Stimulated activated CD8-positive, alpha-beta memory T cell treated with anti-CD3 and anti-CD28 coated beads, Interleukin-4, amount 100 ng/mL, for 4 hours (primary cell): ENCODE measurements around the gene PLPPR3.
"Not testable (repeated sequence)": the region's sequence is repeated elsewhere in the genome, so short reads cannot be mapped to it uniquely, and the experiment has no call there.

Source experiments
- DNase-seq, 2 donors: peaks; one replicate each; pipeline ENCODE4 v3.0.0-alpha.2; 2020; ENCODE audit warnings: low read depth in 2 of 2, low spot score in 1 of 2

PLPPR3 gene

DNA sequence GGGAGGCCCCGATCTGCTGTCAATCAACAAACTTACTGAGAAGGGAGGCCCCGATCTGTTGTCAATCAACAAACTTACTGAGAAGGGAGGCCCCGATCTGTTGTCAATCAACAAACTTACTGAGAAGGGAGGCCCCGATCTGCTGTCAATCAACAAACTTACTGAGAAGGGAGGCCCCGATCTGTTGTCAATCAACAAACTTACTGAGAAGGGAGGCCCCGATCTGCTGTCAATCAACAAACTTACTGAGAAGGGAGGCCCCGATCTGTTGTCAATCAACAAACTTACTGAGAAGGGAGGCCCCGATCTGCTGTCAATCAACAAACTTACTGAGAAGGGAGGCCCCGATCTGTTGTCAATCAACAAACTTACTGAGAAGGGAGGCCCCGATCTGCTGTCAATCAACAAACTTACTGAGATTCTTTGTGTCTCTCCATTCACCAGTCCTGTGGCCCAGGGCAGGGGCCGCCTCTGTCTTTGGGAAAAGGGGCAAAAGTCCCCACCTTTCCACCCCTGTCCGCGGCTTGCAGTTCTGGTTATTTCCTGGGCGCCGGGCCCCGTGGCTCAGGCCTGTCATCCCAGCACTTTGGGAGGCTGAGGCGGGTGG lies 32.0 kb upstream of the PLPPR3 start:
- not testable (repeated sequence) for DNase-seq

DNA sequence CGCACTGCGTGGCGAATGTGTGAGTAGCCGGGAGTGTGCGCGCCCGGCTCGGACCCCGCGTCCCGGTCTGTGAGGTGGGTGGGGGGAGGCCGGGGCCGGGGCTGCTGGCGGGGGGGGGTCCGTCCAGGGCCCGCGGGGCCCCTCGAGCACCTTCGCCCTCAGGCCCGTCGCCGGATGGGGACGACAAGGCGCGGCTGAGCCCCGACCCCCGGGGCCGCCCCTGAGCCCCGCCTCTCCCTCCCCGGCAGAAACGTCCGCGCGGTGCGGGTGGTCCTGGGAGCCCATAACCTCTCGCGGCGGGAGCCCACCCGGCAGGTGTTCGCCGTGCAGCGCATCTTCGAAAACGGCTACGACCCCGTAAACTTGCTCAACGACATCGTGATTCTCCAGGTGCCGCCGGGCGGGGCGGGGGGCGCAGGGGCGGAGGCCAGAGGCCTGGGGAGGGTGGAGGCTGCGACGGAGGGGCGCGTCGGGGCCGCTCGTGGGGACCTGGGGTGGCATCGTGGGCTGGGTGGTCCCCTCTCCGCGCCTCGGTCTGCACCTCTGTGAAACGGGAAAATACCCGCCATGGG lies 31.3 kb upstream of the PLPPR3 start:
- DNase-seq, result no peak

DNA sequence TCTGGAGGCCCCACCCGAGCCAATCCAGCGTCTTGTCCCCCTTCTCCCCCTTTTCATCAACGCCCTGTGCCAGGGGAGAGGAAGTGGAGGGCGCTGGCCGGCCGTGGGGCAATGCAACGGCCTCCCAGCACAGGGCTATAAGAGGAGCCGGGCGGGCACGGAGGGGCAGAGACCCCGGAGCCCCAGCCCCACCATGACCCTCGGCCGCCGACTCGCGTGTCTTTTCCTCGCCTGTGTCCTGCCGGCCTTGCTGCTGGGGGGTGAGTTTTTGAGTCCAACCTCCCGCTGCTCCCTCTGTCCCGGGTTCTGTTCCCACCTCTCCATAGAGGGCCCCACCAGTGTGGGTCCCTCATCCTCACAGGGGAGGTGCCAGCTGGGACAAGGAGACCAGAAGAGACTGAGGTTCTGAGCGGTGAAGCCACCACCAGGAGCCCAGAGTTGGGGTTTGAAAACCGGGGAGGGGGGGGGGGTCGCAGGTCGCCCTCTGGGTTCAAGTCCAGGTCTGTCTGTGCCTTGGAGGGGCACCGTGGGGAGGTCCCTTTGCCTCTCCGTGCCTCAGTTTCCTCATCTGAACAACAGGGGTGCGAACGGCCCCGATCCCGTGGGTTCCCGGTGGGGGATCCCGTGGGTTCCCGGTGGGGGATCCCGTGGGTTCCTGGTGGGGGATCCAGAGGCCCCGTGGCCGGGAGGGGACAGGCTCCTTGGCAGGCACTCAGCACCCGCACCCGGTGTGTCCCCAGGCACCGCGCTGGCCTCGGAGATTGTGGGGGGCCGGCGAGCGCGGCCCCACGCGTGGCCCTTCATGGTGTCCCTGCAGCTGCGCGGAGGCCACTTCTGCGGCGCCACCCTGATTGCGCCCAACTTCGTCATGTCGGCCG lies 30.6 kb upstream of the PLPPR3 start, which contains the start of gene ELANE:
Gene ELANE (plus strand): TSS at position 168 of the 878 bp plus-strand sequence. CDS start 26 bp downstream, at position 194.
- DNase-seq, result no peak

DNA sequence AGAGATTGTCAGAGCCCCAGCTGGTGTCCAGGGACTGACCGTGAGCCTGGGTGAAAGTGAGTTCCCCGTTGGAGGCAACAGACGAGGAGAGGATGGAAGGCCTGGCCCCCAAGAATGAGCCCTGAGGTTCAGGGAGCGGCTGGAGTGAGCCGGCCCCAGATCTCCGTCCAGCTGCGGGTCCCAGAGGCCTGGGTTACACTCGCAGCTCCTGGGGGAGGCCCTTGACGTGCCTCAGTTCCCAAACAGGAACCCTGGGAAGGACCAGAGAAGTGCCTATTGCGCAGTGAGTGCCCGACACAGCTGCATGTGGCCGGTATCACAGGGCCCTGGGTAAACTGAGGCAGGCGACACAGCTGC lies 29.2 kb upstream of the PLPPR3 start:
- DNase-seq, result no peak

DNA sequence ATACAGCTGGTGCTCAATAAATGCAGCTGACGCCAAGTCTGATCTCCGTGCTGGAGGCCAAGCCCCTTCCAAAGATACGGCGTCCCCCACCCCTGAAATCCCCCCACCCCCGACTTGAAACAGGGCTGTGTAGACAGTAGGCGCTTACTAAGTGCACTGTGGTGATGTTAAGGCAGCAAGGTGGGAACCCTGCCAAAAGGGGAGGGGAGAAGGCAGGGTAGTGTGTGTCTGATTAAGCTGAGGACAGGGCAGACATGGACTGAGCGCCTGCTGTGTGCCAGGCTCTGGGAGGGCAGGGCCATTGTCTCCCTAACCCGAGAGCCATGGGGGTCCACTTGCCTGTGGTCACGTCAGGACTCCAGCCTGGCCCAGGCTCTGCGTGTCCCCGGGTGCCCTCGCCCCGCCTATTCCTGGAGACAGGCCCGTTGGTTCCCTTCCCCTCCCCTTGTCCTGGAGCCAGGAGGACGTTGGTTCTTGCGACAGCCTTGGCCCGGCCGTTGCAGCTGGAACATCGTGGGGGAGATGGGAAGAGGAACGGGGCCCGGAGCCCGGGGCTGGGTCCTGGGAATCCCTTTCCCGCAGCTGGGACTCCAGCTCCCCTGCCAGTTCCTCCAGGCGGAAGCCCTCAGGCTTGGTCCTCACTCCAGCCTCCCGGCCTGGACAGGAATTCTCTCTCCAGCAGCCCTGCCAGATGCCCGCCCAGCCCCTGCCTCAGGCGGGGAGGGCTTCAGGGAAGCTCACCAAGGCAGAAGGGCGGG lies 28.6 kb upstream of the PLPPR3 start:
- no peak for DNase-seq

DNA sequence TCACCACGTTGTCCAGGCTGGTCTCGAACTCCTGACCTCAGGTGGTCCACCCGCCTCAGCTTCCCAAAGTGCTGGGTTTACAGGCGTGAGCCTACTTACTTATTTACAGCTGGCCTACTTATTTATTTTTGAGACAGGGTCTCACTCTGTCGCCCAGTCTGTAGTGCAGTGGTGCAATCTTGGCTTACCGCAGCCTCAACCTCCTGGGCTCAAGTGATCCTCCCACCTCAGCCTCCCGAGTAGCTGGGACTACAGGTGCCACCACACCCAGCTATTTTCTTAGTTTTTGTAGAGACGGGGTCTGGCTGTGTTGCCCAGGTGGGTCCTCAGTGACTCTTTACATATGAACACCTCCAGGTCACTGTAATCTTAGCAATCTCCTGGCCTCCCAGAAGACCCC lies 27.4 kb upstream of the PLPPR3 start:
- DNase-seq, result not testable (repeated sequence)

DNA sequence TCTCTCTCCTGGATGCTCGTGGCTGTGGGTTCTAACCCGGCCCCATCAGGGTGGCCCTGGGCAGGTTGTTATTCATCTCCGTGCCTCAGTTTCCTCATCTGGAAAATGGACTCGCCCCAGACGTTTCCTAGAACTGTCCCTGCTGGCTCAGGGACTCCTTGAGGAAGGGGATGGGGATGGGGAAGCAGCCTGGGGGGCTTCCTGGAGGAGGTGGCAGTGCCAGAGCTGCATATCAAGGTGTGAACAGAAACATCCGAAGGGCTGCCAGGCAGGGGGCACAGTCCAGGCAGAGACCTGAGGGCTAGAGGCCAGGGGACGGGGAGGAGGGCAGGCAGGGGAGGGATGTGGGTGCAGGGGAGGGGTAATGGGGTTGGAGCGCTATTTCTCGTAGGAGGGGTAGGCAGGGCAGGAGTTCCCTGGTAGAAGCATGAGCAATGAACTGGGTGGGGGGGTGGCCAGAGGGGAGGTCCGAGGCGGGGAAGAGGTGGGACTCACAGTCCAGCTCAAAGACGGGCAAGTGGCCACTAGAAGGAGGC lies 26.7 kb upstream of the PLPPR3 start:
- no peak for DNase-seq

DNA sequence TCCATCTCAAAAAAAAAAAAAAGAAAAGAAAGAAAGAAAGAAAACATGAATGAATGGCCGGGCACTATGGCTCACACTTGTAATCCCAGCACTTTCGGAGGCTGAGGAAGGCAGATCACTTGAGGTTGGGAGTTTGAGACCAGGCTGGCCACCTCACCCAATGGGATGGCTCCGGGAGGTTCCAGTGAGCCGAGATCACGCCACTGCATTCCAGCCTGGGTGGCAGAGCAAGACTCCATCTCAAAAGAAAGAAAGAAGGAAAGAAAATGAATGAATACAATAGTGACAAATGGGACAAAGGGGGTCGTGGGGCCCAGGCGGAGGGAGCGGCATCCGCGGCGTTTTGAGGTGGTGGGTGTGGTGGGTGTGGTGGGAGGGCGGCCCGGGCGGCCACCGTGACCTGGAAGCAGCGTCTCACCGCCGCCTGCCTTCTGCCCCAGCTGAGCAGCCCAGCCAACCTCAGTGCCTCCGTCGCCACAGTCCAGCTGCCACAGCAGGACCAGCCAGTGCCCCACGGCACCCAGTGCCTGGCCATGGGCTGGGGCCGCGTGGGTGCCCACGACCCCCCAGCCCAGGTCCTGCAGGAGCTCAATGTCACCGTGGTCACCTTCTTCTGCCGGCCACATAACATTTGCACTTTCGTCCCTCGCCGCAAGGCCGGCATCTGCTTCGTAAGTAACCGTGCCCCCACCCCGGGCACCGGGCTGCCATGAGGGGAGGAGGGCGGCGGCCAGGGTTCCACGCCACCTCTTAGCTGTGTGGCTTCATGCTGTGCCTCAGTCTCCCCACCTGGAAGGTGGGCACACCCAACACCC lies 24.2 kb upstream of the PLPPR3 start:
- DNase-seq, result no peak

DNA sequence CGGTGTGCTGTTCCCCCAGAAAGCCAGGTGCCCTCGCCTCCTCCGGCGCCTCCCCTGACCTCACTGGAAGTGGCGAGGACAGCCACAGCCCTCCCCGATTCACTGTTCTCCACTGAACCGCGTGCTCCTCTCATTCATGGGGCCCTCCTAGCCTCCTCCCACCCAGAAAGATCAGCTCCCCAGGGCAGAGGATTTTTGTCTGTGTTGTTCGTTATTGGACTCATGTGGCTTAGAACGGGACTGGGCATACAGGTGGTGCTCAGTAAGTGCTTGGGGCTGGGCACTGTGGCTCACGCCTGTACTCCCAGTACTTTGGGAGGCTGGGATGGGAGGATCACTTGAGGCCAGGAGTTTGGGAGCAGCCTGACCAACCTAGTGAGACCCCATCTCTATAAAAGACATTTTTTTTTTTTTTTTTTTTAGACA lies 22.8 kb upstream of the PLPPR3 start:
- no peak for DNase-seq

DNA sequence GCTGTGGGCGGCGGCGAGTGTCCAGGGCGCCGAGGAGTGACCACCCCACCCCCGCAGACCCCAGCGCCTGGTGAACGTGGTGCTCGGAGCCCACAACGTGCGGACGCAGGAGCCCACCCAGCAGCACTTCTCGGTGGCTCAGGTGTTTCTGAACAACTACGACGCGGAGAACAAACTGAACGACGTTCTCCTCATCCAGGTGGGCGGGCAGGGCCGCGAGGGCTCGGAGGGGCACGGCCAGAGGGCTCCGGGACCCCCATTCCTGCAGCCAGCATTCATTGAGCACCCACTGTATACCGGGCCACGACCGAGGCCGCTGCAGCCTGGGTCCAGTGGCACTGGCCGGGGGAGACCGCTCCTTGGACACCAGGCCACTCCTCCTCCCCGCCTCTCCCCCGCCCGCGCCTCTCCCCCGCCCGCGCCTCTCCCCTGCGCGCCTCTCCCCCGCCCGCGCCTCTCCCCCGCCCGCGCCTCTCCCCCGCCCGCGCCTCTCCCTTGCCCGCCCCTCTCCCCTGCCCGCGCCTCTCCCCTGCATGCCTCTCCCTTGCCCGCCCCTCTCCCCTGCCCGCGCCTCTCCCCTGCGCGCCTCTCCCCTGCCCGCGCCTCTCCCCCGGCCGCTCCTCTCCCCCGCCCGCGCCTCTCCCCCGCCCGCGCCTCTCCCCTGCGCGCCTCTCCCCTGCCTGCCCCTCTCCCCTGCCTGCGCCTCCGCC lies 22.2 kb upstream of the PLPPR3 start:
- DNase-seq, result no peak

DNA sequence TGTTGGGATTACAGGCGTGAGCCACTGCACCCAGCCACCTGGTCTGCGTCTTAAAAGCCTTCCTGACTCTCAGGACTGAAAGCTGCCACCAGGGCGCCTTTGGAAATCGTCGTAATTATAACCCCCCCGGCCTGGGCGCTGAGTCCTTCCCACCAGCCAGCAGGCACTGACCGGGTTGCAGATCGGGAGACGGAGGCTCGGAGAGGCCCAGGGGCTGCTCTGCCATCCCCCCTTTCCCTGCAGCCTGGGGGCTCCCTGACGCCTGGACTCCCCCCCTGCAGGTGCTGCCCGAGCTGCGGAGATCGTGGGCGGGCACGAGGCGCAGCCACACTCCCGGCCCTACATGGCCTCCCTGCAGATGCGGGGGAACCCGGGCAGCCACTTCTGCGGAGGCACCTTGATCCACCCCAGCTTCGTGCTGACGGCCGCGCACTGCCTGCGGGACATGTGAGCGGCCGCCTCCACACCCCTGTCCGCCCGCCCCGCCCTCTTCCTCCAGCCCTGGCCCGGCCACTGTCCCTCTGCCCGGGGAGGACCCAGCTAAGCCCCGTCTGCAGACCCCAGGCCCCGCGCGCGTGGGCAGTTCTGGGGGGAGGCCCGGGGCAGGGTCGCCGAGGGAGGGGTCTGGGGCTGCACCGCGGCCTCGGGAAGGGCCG lies 21.6 kb upstream of the PLPPR3 start:
- DNase-seq, result no peak

DNA sequence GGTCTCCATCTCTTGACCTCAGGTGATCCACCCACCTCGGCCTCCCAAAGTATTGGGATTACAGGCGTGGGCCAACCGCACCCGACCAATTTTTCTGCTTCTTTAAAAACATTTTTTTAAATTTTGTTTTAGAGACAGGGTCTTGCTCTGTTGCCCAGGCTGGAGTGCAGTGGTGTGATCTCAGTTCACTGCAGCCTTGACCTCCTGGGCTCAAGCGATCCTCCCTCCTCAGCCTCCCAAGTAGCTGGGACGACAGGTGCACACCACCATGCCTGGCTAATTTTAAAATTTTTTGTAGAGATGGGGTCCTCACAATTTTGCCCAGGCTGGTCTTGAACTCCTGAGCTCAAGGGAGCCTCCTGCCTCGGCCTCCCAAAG lies 21.0 kb upstream of the PLPPR3 start:
- not testable (repeated sequence) for DNase-seq

DNA sequence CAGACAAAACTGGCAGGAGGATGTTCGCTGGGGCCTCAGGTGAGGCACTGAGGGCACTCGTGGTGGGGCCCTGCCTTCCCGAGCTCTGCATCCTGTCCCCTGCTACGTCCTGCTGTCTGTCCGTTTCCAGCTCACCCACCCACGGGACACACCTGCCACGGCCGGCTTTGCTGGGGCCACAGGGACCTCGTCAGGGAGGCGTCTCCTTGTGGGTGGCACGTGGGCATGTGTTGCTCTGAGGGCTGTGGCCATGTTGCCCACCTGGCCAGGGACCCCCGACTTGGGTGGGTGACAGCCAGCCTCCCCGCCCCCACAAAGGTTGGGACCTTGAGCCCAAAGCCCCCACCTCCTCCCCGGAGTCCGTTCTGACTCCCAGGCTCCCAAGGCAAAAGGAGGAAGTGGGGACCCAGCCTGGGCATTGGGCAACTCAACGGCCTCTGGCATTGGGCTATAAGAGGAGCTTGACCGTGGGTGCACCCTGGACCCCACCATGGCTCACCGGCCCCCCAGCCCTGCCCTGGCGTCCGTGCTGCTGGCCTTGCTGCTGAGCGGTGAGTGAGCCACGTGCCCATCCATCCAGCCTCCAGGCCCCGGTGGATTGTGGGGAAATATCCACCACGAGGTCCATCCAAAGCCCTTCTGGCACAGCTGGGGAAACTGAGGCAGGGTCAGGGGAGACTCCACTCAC lies 18.9 kb upstream of the PLPPR3 start, which contains the start of gene PRTN3:
Gene PRTN3 (plus strand): TSS at position 481 of the 688 bp plus-strand sequence. CDS start 10 bp downstream, at position 491.
- DNase-seq, result no peak

DNA sequence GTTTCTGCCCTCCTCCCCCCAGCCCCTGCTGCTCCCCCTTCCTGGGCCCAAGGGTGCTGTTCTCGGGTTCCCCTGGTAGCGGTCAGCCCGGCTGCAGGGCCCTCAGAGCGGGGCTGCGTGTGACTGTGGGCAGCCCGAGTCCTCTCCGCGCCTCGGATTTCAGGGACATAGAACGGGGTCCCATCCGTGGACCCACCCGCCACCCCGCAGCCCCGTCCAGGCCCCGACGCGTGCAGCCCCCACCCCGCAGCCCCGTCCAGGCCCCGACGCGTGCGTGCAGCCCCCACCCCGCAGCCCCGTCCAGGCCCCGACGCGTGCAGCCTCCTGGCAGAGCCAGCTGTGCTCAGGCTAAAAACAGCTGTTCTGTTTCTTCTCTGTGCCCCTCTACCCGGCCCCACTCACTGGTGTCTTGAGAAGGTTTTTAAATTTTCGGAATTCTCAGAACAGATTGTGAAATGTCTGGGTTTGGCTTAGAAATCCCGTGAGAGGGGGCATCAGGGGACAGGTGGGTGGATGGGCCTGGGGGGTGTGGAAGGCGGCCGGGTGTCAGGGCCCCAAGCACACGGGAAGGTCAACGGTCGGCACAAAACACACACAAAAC lies 13.6 kb upstream of the PLPPR3 start:
- no peak for DNase-seq

DNA sequence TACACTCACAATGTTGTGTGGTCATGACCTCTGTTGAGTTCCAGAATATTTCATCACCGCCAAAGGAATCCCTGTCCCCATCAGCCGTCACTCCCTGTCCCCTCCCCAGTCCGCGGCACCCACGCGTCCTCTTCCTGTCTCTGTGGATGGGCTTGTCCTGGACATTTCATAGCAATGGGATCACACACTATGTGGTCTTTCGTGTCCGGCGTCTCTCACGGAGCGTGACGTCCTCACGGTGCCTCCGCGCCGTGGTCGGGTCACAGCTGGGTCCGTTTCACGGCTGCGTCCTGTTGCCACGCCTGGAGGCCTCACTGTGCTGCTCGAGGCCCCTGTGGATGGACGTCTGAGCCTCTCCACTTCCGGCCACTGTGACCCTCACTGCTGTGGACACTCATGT lies 12.5 kb upstream of the PLPPR3 start:
- no peak for DNase-seq

DNA sequence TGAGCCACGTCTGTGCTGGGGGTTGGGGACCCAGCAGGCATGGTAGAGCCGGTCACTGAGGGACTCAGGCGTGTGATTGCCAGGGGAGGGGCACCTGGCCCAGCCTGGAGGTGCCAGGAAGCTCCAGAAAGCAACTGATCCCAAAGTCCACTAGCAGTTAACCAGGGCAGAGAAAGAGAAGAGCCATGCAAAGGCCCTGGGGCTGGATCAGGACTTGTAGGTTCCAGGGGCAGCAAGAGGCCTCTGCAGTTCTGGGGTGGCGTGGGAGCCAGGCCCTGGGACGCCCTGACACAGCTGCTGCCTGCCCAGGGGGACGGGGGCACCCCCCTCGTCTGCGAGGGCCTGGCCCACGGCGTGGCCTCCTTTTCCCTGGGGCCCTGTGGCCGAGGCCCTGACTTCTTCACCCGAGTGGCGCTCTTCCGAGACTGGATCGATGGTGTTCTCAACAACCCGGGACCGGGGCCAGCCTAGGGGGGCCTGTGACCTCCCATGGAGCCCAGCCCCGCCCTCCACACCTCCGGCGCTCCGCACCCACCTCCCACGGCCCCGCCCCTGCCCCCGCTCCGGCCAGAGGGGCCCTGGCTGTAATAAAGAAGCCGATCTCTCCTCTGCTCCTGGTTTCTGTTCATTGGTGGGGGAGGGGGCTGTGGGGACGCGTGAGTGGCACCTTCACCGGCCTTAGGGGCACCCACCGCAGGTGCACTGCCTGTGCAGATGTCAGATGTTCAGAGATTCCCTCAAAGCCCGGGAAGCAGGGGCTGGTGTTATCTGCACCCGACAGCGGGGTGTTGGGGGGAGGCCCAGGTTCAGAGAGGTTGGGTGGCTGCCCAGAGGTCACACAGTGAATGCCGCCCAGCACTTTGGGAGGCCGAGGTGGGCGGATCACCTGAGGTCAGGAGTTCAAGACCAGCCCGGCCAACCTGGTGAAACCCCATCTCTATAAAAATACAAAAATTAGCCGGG lies 9.9 kb upstream of the PLPPR3 start:
- no peak for DNase-seq

DNA sequence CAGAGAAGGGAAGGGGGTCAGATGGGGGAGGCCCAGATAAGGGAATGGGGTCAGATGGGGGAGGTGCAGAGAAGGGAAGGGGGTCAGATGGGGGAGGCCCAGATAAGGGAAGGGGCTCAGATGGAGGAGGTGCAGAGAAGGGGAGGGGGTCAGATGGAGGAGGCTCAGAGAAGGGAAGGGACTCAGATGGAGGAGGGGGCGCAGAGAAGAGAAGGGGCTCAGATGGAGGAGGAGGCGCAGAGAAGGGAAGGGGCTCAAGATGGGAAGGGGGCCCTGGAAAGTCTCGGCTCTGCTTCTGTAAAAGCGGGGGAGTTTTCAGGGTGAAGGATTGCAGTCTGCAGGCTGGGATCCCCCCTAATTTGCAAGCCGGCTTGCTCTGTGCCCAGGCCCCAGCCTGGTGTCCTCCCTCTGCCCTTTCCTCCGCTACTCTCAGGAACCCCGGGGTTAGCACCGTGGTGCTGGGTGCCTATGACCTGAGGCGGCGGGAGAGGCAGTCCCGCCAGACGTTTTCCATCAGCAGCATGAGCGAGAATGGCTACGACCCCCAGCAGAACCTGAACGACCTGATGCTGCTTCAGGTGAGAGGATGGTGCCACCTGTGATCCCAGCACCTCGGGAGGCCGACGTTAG lies 7.5 kb upstream of the PLPPR3 start:
- no peak for DNase-seq
